ENCODE results near the gene UBE2D2.

The UBE2D2 gene

DNA sequence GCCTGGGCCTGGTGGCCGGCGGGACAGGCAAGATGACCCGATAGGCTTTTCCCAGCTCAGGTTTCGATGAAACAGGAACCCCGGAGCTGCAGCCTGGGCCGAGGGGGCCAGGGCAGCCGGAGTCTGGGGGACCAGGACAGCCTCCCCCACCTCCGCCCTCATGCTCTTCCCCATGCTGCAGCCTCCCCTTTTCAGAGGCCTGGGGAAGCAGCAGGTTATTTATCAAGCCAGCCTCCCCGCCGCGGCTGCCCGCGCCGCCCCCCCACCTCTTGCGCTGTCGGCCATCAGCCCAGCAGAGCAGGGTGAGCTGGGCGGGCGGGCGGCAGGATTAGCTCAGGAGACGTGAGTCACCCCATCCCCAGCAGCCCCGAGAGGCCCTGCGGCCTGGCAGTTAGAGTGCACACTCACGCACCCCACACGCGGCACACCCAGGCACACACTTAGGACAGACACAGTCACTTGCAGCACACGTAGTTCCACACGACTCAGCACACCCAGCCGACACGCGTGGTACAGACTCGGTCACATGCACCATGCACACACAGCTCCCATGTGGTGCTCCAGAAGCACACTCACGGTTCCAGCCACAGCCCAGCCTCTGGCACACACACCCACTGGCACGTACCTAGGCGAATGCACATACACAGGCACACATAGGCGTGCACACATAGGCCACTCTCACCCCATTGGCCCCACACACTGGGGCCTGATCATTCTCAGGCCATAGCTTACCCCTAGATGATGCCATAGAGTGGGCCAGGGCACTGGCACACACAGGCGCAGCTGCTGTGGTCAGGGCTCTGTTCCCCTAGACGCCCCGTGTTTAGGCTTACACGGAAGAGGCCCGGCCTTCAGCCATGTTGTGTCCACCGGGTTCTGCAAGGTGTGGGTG lies 100.0 kb downstream of the UBE2D2 start:
- Histone ChIP-seq H4K91ac (ENCODE audit: low read depth, low read length, poor library complexity) (peak overlapping the region; percentile 93), H3K14ac (ENCODE audit: low read length) (peak overlapping the region; percentile 100), H2BK15ac (ENCODE audit: low read length) (peak overlapping the region; percentile 100), H3K36me3 (replicated peaks in 1 of 2; ENCODE audit: control insufficient read depth in 2 of 2, insufficient read depth in 2 of 2, low read length in 2 of 2) (peaks cover 2 to 32% of the 10 kb centered on the region in 2 donors), H3K18ac (ENCODE audit: low read length) (peak overlapping the region; percentile 96), H3K4me2 (ENCODE audit: insufficient read depth, low read length, poor library complexity, severe bottlenecking) (peak overlapping the region; percentile 21), H3K4me3 (ENCODE audit: low read length in 2 of 2) (peak overlapping the region in 1 of 2 donors; percentile 42), H3K79me1 (ENCODE audit: low read depth, low read length) (peaks cover 17% of the 10 kb centered on the region), H4K8ac (ENCODE audit: low read depth, low read length) (peak overlapping the region; percentile 78), H3K4ac (ENCODE audit: low read length) (peak overlapping the region; percentile 81), H2AK5ac (ENCODE audit: low read depth, low read length) (peak overlapping the region; percentile 99), H2BK120ac (ENCODE audit: low read depth, low read length) (no peak overlapping the region), H3K9ac (ENCODE audit: low read depth, low read length, poor library complexity) (peak overlapping the region; percentile 83), H2BK5ac (ENCODE audit: low read length) (peak overlapping the region; percentile 95), H3K23ac (ENCODE audit: low read depth, low read length, poor library complexity) (peak overlapping the region; percentile 99), H2AFZ (ENCODE audit: low read length) (no peak overlapping the region), H3K4me1 (ENCODE audit: control insufficient read depth in 2 of 2, insufficient read depth in 1 of 2, low read depth in 1 of 2, low read length in 2 of 2) (peaks cover 29 to 32% of the 10 kb centered on the region in 2 donors), H2BK12ac (ENCODE audit: low read length) (peak overlapping the region; percentile 100), H3K27ac (replicated peaks; ENCODE audit: low read length) (peak overlapping the region; percentile 48), H3K27me3 (ENCODE audit: control insufficient read depth in 3 of 3, insufficient read depth in 3 of 3, low read depth in 1 of 3, low read length in 3 of 3) (no peaks in the 10 kb centered on the region), H3K9me3 (replicated peaks in 1 of 2; ENCODE audit: control insufficient read depth in 2 of 2, insufficient read depth in 1 of 2, low read depth in 1 of 2, low read length in 2 of 2) (no peaks in the 10 kb centered on the region)
- WGBS, 2 donors (ENCODE audit: extremely low coverage in 2 of 2, insufficient read length in 2 of 2, insufficient replicate concordance in 1 of 2) = no CpG with 5 or more reads among the region's 41 CpGs
- DNase-seq (ENCODE audit: low spot score) = no peak

DNA sequence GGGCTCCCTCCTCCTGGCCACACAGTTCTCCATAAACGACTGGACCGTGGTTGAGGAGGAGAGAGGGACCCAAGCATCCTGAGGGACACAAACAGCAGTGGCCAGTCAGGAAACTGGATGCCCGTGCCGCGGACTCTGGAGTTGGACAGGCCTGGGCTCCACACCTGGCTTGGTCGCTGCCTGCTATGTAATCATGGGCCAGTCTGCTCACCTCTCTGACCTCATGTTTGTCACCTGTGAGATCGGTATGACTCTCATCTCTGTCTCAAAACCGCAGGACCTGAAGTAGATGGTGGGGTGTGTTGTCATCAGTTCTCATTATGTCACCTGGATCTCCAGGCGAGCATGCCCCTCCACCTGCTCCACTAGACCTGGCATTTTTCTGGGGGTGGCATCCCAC lies 101.5 kb downstream of the UBE2D2 start:
- no peak overlapping the region for H2BK15ac ChIP-seq (ENCODE audit: low read length)
- peaks cover 28 to 31% of the 10 kb centered on the region in 2 donors for H3K4me1 ChIP-seq (ENCODE audit: control insufficient read depth in 2 of 2, insufficient read depth in 1 of 2, low read depth in 1 of 2, low read length in 2 of 2)
- no peak overlapping the region for H3K23ac ChIP-seq (ENCODE audit: low read depth, low read length, poor library complexity)
- no peak overlapping the region for H2AK5ac ChIP-seq (ENCODE audit: low read depth, low read length)
- H3K36me3 ChIP-seq (replicated peaks in 1 of 2; ENCODE audit: control insufficient read depth in 2 of 2, insufficient read depth in 2 of 2, low read length in 2 of 2) = peaks cover 4 to 32% of the 10 kb centered on the region in 2 donors
- no peak overlapping the region for H3K14ac ChIP-seq (ENCODE audit: low read length)
- no peak overlapping the region for H3K4ac ChIP-seq (ENCODE audit: low read length)
- H3K27ac ChIP-seq (replicated peaks; ENCODE audit: low read length) = no peak overlapping the region
- H4K8ac ChIP-seq (ENCODE audit: low read depth, low read length) = no peak overlapping the region
- H3K9me3 ChIP-seq (replicated peaks in 1 of 2; ENCODE audit: control insufficient read depth in 2 of 2, insufficient read depth in 1 of 2, low read depth in 1 of 2, low read length in 2 of 2) = no peaks in the 10 kb centered on the region
- no peak overlapping the region for H2AFZ ChIP-seq (ENCODE audit: low read length)
- no peak overlapping the region for H2BK120ac ChIP-seq (ENCODE audit: low read depth, low read length)
- H3K9ac ChIP-seq (ENCODE audit: low read depth, low read length, poor library complexity) = no peak overlapping the region
- H4K91ac ChIP-seq (ENCODE audit: low read depth, low read length, poor library complexity) = no peak overlapping the region
- no peak overlapping the region for H3K4me3 ChIP-seq (ENCODE audit: low read length in 2 of 2)
- peak overlapping the region; percentile 9 for H3K18ac ChIP-seq (ENCODE audit: low read length)
- no CpG with 5 or more reads among the region's 9 CpGs for WGBS, 2 donors (ENCODE audit: extremely low coverage in 2 of 2, insufficient read length in 2 of 2, insufficient replicate concordance in 1 of 2)
- no peak overlapping the region for H3K4me2 ChIP-seq (ENCODE audit: insufficient read depth, low read length, poor library complexity, severe bottlenecking)
- no peak overlapping the region for H2BK5ac ChIP-seq (ENCODE audit: low read length)
- H2BK12ac ChIP-seq (ENCODE audit: low read length) = no peak overlapping the region
- peaks cover 15% of the 10 kb centered on the region for H3K79me1 ChIP-seq (ENCODE audit: low read depth, low read length)
- DNase-seq (ENCODE audit: low spot score) = no peak
- H3K27me3 ChIP-seq (ENCODE audit: control insufficient read depth in 3 of 3, insufficient read depth in 3 of 3, low read depth in 1 of 3, low read length in 3 of 3) = no peaks in the 10 kb centered on the region

DNA sequence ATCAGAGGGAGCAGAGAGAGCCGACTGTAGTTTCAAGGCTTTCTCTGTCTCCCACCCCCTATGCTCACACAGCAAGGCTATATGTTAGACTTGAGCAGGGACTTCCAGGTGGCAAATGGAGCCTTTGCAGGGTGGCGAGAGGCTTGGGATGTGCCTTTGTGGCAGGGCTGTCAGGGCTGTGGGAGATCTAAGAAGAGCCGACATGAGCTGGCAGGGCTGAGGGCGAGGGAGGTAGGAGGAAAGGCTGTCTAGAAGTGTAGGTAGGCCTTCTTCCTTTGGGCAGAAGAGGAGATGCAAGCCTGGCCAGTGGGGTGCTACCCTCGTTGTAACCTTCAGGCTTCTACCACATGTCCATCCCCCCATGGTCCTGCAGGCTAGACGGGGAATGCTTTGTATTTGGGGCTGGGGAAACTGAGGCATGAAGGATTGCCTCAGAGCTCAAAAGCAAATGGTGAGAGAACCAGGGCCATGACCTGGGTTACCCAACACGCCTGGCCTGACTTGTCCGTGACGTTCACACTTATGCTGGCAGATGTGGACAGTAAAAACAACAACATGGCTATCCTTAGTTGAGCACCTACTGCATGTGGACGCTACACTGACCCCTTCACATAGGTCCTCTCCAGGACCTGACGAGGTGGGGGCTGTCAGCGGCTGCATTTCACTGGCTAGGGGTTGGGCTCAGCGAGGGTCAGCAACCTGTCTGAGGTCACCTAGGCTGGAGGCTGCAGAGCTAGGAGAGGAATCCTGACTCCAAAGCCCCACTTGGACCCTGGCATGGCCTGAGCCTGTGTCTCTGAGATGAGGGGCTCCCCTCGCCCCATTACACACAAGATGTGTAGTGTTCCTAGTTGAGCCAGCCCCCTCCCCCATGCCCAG lies 102.3 kb downstream of the UBE2D2 start:
- DNase-seq (ENCODE audit: low spot score) = no peak
- H2BK15ac ChIP-seq (ENCODE audit: low read length) = peak overlapping the region; percentile 38
- H2BK12ac ChIP-seq (ENCODE audit: low read length) = no peak overlapping the region
- H2AFZ ChIP-seq (ENCODE audit: low read length) = no peak overlapping the region
- H2BK120ac ChIP-seq (ENCODE audit: low read depth, low read length) = no peak overlapping the region
- H3K4me1 ChIP-seq (ENCODE audit: control insufficient read depth in 2 of 2, insufficient read depth in 1 of 2, low read depth in 1 of 2, low read length in 2 of 2) = peaks cover 31 to 37% of the 10 kb centered on the region in 2 donors
- no peak overlapping the region for H3K23ac ChIP-seq (ENCODE audit: low read depth, low read length, poor library complexity)
- no peak overlapping the region for H3K4ac ChIP-seq (ENCODE audit: low read length)
- peak overlapping the region; percentile 21 for H2BK5ac ChIP-seq (ENCODE audit: low read length)
- no peaks in the 10 kb centered on the region for H3K27me3 ChIP-seq (ENCODE audit: control insufficient read depth in 3 of 3, insufficient read depth in 3 of 3, low read depth in 1 of 3, low read length in 3 of 3)
- H4K91ac ChIP-seq (ENCODE audit: low read depth, low read length, poor library complexity) = no peak overlapping the region
- H2AK5ac ChIP-seq (ENCODE audit: low read depth, low read length) = no peak overlapping the region
- peak overlapping the region; percentile 11 for H3K18ac ChIP-seq (ENCODE audit: low read length)
- H3K9me3 ChIP-seq (replicated peaks in 1 of 2; ENCODE audit: control insufficient read depth in 2 of 2, insufficient read depth in 1 of 2, low read depth in 1 of 2, low read length in 2 of 2) = no peaks in the 10 kb centered on the region
- peaks cover 15% of the 10 kb centered on the region for H3K79me1 ChIP-seq (ENCODE audit: low read depth, low read length)
- peak overlapping the region in 1 of 2 donors; percentile 49 for H3K4me3 ChIP-seq (ENCODE audit: low read length in 2 of 2)
- H3K4me2 ChIP-seq (ENCODE audit: insufficient read depth, low read length, poor library complexity, severe bottlenecking) = no peak overlapping the region
- no CpG with 5 or more reads among the region's 14 CpGs for WGBS, 2 donors (ENCODE audit: extremely low coverage in 2 of 2, insufficient read length in 2 of 2, insufficient replicate concordance in 1 of 2)
- no peak overlapping the region for H4K8ac ChIP-seq (ENCODE audit: low read depth, low read length)
- H3K36me3 ChIP-seq (replicated peaks in 1 of 2; ENCODE audit: control insufficient read depth in 2 of 2, insufficient read depth in 2 of 2, low read length in 2 of 2) = peaks cover 4 to 32% of the 10 kb centered on the region in 2 donors
- no peak overlapping the region for H3K27ac ChIP-seq (replicated peaks; ENCODE audit: low read length)
- no peak overlapping the region for H3K14ac ChIP-seq (ENCODE audit: low read length)
- peak overlapping the region; percentile 24 for H3K9ac ChIP-seq (ENCODE audit: low read depth, low read length, poor library complexity)

All from neuronal stem cell (in vitro differentiated cells).